ENCODE data around the gene SCUBE2.
"Not testable (repeated sequence)": the region's sequence is repeated elsewhere in the genome, so short reads cannot be mapped to it uniquely, and the experiment has no call there.

DNA sequence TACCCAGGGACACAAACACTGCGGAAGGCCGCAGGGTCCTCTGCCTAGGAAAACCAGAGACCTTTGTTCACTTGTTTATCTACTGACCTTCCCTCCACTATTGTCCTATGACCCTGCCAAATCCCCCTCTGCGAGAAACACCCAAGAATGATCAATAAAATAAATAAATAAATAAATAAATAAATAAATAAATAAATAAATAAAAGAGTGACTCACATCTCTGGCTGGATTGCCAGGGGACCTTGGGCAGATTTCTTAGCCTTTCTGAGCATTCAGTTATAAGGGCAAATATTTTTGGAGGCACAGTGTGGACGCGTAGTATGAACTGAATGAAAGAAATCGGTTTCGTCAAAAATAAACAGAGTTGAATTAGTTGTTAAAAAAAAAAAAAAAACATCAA is 112.0 kb downstream of the SCUBE2 start:
- not testable (repeated sequence) for TF ChIP-seq POLR2A (IDR thresholded peaks at IDR 0.05)
- TF ChIP-seq, protein P1, sequence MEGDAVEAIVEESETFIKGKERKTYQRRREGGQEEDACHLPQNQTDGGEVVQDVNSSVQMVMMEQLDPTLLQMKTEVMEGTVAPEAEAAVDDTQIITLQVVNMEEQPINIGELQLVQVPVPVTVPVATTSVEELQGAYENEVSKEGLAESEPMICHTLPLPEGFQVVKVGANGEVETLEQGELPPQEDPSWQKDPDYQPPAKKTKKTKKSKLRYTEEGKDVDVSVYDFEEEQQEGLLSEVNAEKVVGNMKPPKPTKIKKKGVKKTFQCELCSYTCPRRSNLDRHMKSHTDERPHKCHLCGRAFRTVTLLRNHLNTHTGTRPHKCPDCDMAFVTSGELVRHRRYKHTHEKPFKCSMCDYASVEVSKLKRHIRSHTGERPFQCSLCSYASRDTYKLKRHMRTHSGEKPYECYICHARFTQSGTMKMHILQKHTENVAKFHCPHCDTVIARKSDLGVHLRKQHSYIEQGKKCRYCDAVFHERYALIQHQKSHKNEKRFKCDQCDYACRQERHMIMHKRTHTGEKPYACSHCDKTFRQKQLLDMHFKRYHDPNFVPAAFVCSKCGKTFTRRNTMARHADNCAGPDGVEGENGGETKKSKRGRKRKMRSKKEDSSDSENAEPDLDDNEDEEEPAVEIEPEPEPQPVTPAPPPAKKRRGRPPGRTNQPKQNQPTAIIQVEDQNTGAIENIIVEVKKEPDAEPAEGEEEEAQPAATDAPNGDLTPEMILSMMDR (IDR thresholded peaks at IDR 0.05): not testable (repeated sequence)
